Measurements from ENCODE around the gene SOX13. TPM values are rescaled to one million over a fixed set of nuclear protein-coding genes. Genes with fewer than 3 reads are reported as not detected.

The SOX13 gene
- total RNA-seq, 2 donors from 2014 or later = 91.9 to 95.9 TPM

GRCh38 chr1:204147406-204148383 is 74.8 kb downstream of the SOX13 start:
- H3K4me1 ChIP-seq (replicated peaks) = peaks cover 3% of the 10 kb centered on the region
- intact Hi-C loops (cut with DNase I) = no loop called here
- H3K4me3 ChIP-seq = no peak overlapping the region
- TF ChIP-seq, protein P1, sequence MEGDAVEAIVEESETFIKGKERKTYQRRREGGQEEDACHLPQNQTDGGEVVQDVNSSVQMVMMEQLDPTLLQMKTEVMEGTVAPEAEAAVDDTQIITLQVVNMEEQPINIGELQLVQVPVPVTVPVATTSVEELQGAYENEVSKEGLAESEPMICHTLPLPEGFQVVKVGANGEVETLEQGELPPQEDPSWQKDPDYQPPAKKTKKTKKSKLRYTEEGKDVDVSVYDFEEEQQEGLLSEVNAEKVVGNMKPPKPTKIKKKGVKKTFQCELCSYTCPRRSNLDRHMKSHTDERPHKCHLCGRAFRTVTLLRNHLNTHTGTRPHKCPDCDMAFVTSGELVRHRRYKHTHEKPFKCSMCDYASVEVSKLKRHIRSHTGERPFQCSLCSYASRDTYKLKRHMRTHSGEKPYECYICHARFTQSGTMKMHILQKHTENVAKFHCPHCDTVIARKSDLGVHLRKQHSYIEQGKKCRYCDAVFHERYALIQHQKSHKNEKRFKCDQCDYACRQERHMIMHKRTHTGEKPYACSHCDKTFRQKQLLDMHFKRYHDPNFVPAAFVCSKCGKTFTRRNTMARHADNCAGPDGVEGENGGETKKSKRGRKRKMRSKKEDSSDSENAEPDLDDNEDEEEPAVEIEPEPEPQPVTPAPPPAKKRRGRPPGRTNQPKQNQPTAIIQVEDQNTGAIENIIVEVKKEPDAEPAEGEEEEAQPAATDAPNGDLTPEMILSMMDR (IDR thresholded peaks at IDR 0.05) = no peak
- no peak for DNase-seq (ENCODE audit: low spot score)
- H3K27ac ChIP-seq = no peak overlapping the region
- H3K9me3 ChIP-seq = no peaks in the 10 kb centered on the region
- H3K27me3 ChIP-seq (replicated peaks; ENCODE audit: insufficient read depth) = no peaks in the 10 kb centered on the region
- 91% methylated on average over 13 of the region's 13 CpGs for WGBS
- H3K36me3 ChIP-seq = no peaks in the 10 kb centered on the region

- H3K27me3 ChIP-seq (replicated peaks; ENCODE audit: insufficient read depth) = no peaks in the 10 kb centered on the region
Observed at GRCh38 chr1:204149107-204149506, 76.2 kb downstream of the SOX13 start.

GRCh38 chr1:204149635-204150565 is 77.0 kb downstream of the SOX13 start:
- Histone ChIP-seq H3K27me3 (replicated peaks; ENCODE audit: insufficient read depth) (no peaks in the 10 kb centered on the region), H3K4me1 (replicated peaks) (peaks cover 3% of the 10 kb centered on the region), H3K27ac (peak overlapping the region; percentile 83 to 88), H3K9me3 (no peaks in the 10 kb centered on the region), H3K4me3 (peak overlapping the region in 1 of 2 donors; percentile 64), H3K36me3 (no peaks in the 10 kb centered on the region)
- peak; percentile 43 for DNase-seq (ENCODE audit: low spot score)
- WGBS = 64% methylated on average over 16 of the region's 16 CpGs
- intact Hi-C loops (cut with DNase I) = loop anchor here (5.0 kb wide), 1 partner anchor 288 kb away; the partner anchor contains the start of gene SNRPE
- peak; percentile 42 for TF ChIP-seq POLR2AphosphoS5 (IDR thresholded peaks at IDR 0.05)
- no peak for TF ChIP-seq POLR2A (IDR thresholded peaks at IDR 0.05)
- TF ChIP-seq, protein P1 (IDR thresholded peaks at IDR 0.05) = no peak

More at GRCh38 chr1:204149107-204149506, 76.2 kb downstream of the SOX13 start:
- DNase-seq (ENCODE audit: low spot score) = peak; percentile 46
- WGBS = 57% methylated on average over 2 of the region's 2 CpGs
- intact Hi-C loops (cut with DNase I) = no loop called here
- TF ChIP-seq, protein P1 (IDR thresholded peaks at IDR 0.05) = no peak
- TF ChIP-seq POLR2AphosphoS5 (IDR thresholded peaks at IDR 0.05) = peak; percentile 54
- Histone ChIP-seq H3K9me3 (no peaks in the 10 kb centered on the region), H3K4me1 (replicated peaks) (peaks cover 3% of the 10 kb centered on the region), H3K36me3 (no peaks in the 10 kb centered on the region), H3K27ac (no peak overlapping the region), H3K4me3 (no peak overlapping the region)

GRCh38 chr1:204150702-204151551 is 78.0 kb downstream of the SOX13 start:
- DNase-seq (ENCODE audit: low spot score) = peak; percentile 27
- Histone ChIP-seq H3K36me3 (no peaks in the 10 kb centered on the region), H3K4me3 (peak overlapping the region; percentile 54 to 64), H3K9me3 (no peaks in the 10 kb centered on the region), H3K27ac (peak overlapping the region; percentile 83 to 88), H3K4me1 (replicated peaks) (peaks cover 3% of the 10 kb centered on the region), H3K27me3 (replicated peaks; ENCODE audit: insufficient read depth) (no peaks in the 10 kb centered on the region)
- WGBS = 16% methylated on average over 29 of the region's 33 CpGs
- intact Hi-C loops (cut with DNase I) = loop anchor here (5.0 kb wide), 1 partner anchor 289 kb away; the partner anchor contains the start of gene SNRPE
- TF ChIP-seq POLR2AphosphoS5 (IDR thresholded peaks at IDR 0.05) = no peak
- TF ChIP-seq POLR2A (IDR thresholded peaks at IDR 0.05) = no peak
- TF ChIP-seq, protein P1 (IDR thresholded peaks at IDR 0.05) = no peak
